Limb (tissue), 2 donors: ENCODE results near the gene TTN.
"Not testable (repeated sequence)": the region's sequence is repeated elsewhere in the genome, so short reads cannot be mapped to it uniquely, and the experiment has no call there.

Experiments used
- DNase-seq, 2 donors: peaks; one replicate each; pipeline ENCODE4 v3.0.0-alpha.2; 2016; ENCODE audit errors: extremely low spot score in 2 of 2

The TTN gene

GRCh38 chr2:178674122-178674521 lies 133.1 kb downstream of the TTN start:
- DNase-seq, result no peak

GRCh38 chr2:178666458-178666857 lies 140.8 kb downstream of the TTN start:
- DNase-seq, result no peak

GRCh38 chr2:178658480-178658879 lies 148.7 kb downstream of the TTN start:
- not testable (repeated sequence) for DNase-seq

GRCh38 chr2:178650554-178650953 lies 156.7 kb downstream of the TTN start:
- DNase-seq, result no peak

GRCh38 chr2:178644919-178645318 lies 162.3 kb downstream of the TTN start:
- no peak for DNase-seq

GRCh38 chr2:178641498-178641897 lies 165.7 kb downstream of the TTN start:
- DNase-seq, result no peak

GRCh38 chr2:178635897-178636296 lies 171.3 kb downstream of the TTN start:
- DNase-seq, result no peak

- DNase-seq, result no peak
Observed at GRCh38 chr2:178632729-178633128, 174.5 kb downstream of the TTN start.

GRCh38 chr2:178630581-178630980 lies 176.6 kb downstream of the TTN start:
- DNase-seq, result no peak

- DNase-seq, result no peak
Observed at GRCh38 chr2:178629463-178629862, 177.8 kb downstream of the TTN start.

GRCh38 chr2:178628605-178629004 lies 178.6 kb downstream of the TTN start:
- DNase-seq, result peak in 1 of 2 donors; percentile 3

GRCh38 chr2:178627401-178627800 lies 179.8 kb downstream of the TTN start:
- no peak for DNase-seq

- no peak for DNase-seq
Observed at GRCh38 chr2:178615969-178616368, 191.3 kb downstream of the TTN start.

GRCh38 chr2:178602901-178603300 lies 204.3 kb downstream of the TTN start:
- no peak for DNase-seq

- DNase-seq, result no peak
Observed at GRCh38 chr2:178592655-178593054, 214.6 kb downstream of the TTN start.

- no peak for DNase-seq
Observed at GRCh38 chr2:178589335-178589734, 217.9 kb downstream of the TTN start.

GRCh38 chr2:178584666-178585065 lies 222.6 kb downstream of the TTN start:
- no peak for DNase-seq

GRCh38 chr2:178579006-178579405 lies 228.2 kb downstream of the TTN start:
- DNase-seq, result no peak

GRCh38 chr2:178574789-178575188 lies 232.4 kb downstream of the TTN start:
- DNase-seq, result no peak

- DNase-seq, result no peak
Observed at GRCh38 chr2:178568227-178568626, 239.0 kb downstream of the TTN start.

- DNase-seq, result no peak
Observed at GRCh38 chr2:178553047-178553446, 254.2 kb downstream of the TTN start.

GRCh38 chr2:178550352-178550751 lies 256.9 kb downstream of the TTN start:
- DNase-seq, result no peak

GRCh38 chr2:178542569-178542968 lies 264.7 kb downstream of the TTN start:
- no peak for DNase-seq

GRCh38 chr2:178542161-178542560 lies 265.1 kb downstream of the TTN start:
- DNase-seq, result no peak
